Neural cell (in vitro differentiated cells): ENCODE results near the gene NSMCE1.

Experiments
- TF ChIP-seq, protein P1 (sequence below): fragments of 450-650 bp; IDR thresholded peaks from 2 replicates; pipeline ENCODE4 v1.5.1; 2014; ENCODE audit warnings: antibody characterized with exemption, mild to moderate bottlenecking, moderate library complexity; ENCODE audit not compliant: poor library complexity, severe bottlenecking
- TF ChIP-seq, protein P2 (sequence below): IDR thresholded peaks from 2 replicates; pipeline ENCODE4 v1.6.1; 2012; ENCODE audit warnings: borderline replicate concordance

DNA sequence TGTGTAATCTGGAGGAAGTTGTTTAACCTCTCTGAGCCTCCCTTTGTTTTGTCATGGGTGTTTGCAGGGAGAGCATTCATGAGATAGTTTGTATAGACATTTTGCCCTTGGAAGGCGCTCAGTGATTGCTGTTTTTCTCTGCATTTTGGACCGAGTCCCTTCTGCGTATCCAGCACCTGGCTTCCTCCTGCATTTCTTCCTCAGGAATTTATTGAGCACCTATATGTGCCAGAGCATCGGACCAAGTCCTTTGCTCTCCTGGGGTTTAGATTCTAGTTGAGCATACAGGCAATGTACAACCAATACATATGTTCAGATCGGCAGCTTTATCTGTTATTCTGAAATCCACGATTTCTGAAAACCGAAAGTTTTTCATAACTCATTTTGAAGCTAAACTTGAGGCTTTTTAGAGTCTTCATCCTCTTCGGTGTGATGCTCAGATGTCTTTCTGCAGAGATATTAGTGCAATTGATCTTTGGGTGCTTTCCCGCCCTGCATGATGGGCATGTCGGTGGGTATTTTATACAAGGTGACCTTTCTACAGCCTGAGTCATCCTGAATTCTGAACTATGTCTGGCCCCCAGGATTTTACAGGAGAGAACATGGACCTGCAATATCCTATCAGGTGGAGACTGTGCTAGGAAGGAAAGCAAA is 49.3 kb upstream of the NSMCE1 start:
- TF ChIP-seq, protein P1, sequence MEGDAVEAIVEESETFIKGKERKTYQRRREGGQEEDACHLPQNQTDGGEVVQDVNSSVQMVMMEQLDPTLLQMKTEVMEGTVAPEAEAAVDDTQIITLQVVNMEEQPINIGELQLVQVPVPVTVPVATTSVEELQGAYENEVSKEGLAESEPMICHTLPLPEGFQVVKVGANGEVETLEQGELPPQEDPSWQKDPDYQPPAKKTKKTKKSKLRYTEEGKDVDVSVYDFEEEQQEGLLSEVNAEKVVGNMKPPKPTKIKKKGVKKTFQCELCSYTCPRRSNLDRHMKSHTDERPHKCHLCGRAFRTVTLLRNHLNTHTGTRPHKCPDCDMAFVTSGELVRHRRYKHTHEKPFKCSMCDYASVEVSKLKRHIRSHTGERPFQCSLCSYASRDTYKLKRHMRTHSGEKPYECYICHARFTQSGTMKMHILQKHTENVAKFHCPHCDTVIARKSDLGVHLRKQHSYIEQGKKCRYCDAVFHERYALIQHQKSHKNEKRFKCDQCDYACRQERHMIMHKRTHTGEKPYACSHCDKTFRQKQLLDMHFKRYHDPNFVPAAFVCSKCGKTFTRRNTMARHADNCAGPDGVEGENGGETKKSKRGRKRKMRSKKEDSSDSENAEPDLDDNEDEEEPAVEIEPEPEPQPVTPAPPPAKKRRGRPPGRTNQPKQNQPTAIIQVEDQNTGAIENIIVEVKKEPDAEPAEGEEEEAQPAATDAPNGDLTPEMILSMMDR, result no peak
- TF ChIP-seq, protein P2, sequence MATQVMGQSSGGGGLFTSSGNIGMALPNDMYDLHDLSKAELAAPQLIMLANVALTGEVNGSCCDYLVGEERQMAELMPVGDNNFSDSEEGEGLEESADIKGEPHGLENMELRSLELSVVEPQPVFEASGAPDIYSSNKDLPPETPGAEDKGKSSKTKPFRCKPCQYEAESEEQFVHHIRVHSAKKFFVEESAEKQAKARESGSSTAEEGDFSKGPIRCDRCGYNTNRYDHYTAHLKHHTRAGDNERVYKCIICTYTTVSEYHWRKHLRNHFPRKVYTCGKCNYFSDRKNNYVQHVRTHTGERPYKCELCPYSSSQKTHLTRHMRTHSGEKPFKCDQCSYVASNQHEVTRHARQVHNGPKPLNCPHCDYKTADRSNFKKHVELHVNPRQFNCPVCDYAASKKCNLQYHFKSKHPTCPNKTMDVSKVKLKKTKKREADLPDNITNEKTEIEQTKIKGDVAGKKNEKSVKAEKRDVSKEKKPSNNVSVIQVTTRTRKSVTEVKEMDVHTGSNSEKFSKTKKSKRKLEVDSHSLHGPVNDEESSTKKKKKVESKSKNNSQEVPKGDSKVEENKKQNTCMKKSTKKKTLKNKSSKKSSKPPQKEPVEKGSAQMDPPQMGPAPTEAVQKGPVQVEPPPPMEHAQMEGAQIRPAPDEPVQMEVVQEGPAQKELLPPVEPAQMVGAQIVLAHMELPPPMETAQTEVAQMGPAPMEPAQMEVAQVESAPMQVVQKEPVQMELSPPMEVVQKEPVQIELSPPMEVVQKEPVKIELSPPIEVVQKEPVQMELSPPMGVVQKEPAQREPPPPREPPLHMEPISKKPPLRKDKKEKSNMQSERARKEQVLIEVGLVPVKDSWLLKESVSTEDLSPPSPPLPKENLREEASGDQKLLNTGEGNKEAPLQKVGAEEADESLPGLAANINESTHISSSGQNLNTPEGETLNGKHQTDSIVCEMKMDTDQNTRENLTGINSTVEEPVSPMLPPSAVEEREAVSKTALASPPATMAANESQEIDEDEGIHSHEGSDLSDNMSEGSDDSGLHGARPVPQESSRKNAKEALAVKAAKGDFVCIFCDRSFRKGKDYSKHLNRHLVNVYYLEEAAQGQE, result no peak
